GM10266 (cell line): ENCODE measurements around the gene TENM3.

Source experiments
- DNase-seq: peaks from one replicate; pipeline ENCODE4 v3.0.0; 2012; ENCODE audit errors: extremely low spot score
- TF ChIP-seq, protein P1 (sequence below): IDR thresholded peaks from 2 replicates; pipeline ENCODE4 v1.5.1; 2012; ENCODE audit warnings: mild to moderate bottlenecking, low read depth; ENCODE audit not compliant: control insufficient read depth, insufficient read depth; ENCODE audit errors: missing control alignments

The TENM3 gene

DNA sequence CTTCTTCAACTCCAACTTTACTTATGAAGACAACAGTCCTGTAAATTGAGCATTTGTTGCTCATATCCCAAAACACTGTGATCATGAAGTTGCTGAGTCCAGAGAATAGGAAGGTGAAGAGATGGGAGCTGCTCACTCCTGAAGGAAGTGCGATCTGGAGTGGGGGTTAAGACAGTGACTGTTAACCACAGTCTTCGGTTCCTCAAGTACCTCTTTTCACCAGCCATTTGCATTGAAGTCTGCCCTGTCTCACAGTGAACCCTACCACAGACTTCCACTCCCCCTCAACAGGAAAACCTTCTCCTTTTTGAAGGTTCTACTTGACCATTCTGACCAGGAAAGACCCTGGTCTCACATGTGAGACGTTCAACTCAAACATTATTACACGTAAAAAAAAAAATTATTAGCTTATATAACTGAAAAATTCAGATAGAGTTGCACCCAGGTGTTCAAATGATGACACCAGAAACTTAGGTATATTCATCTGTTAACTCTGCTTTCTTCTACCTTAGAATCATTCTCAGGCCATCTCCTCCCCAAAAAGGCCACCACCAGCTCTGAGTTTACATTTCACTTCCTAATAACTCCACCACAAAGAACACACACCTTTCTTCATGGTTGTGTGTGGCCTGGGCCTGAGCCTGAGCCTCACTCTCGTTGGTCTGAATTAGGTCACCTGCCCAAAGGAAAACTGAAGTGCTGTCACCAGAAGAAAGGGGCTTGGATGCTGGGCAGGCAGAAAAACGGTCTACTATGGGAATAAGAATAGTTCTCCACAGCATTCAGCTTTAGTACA is 474.8 kb downstream of the TENM3 start:
- TF ChIP-seq, protein P1, sequence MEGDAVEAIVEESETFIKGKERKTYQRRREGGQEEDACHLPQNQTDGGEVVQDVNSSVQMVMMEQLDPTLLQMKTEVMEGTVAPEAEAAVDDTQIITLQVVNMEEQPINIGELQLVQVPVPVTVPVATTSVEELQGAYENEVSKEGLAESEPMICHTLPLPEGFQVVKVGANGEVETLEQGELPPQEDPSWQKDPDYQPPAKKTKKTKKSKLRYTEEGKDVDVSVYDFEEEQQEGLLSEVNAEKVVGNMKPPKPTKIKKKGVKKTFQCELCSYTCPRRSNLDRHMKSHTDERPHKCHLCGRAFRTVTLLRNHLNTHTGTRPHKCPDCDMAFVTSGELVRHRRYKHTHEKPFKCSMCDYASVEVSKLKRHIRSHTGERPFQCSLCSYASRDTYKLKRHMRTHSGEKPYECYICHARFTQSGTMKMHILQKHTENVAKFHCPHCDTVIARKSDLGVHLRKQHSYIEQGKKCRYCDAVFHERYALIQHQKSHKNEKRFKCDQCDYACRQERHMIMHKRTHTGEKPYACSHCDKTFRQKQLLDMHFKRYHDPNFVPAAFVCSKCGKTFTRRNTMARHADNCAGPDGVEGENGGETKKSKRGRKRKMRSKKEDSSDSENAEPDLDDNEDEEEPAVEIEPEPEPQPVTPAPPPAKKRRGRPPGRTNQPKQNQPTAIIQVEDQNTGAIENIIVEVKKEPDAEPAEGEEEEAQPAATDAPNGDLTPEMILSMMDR: no peak
- DNase-seq: no peak

DNA sequence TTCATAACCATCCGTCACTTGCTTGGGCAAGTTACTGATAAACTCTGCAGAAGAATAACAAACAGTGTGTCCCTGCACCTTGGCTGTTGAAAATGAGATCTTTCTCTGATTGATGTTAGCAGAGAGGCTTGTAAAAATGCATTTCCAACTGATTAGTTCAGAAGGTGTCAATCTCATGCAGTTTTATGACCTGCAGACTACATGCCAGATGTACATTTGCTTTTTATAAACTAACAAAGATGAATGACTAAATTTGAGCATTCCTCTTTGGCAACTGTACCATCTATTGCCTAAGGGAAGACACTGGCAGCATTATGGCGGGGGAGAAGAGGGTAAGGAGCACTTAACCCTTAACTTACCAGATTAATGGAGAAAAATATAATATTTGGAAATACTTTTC is 481.2 kb downstream of the TENM3 start:
- DNase-seq: no peak
- TF ChIP-seq, protein P1: no peak

DNA sequence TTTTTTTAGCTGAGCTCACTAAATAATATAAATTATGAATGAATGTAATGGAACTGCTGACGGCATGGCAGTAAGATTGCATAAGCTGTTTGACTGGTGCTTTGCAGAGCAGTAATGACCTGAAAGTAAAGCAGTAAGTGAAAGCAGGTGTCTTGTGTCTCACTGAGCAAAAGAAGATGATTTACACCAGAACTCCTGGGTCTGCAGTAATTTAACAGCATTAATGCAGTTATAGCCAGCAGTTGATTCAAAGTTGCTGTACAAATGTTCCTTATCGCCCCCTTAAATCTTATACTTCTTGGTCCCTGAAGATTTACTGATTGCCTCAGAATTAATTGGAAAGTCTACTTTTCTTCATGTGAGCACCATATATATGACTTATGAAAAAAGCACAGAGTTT is 486.3 kb downstream of the TENM3 start:
- DNase-seq: no peak
- TF ChIP-seq, protein P1: no peak

DNA sequence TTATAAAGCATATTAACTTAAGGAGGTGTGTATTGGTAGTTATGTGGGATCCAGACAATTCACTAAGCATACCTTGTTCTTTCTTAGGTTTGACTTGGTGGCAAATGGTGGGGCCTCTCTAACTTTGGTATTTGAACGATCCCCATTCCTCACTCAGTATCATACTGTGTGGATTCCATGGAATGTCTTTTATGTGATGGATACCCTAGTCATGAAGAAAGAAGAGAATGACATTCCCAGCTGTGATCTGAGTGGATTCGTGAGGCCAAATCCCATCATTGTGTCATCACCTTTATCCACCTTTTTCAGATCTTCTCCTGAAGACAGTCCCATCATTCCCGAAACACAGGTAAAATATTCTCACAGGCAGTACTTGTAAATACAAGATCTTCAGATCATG is 487.6 kb downstream of the TENM3 start:
- TF ChIP-seq, protein P1: no peak
- DNase-seq: no peak

DNA sequence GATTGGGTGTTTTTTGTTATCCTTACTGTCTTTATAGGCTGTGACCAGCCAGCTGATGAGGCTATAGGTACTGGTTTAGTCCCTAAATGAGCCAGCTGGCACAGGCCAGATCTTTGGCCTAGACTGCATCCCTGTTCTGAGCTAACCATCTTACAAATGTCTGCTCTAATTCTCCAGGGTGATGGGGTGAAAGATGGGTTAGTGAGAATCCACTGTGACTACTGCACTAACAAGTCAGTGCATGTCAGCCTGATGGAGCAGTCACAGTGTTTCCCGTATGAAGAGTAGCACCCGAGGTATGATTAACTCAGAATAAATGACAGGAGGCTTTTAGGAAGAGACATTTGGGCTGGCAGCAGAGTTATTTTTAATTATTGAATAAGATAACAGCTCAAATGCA is 493.0 kb downstream of the TENM3 start:
- no peak for DNase-seq
- TF ChIP-seq, protein P1: no peak

DNA sequence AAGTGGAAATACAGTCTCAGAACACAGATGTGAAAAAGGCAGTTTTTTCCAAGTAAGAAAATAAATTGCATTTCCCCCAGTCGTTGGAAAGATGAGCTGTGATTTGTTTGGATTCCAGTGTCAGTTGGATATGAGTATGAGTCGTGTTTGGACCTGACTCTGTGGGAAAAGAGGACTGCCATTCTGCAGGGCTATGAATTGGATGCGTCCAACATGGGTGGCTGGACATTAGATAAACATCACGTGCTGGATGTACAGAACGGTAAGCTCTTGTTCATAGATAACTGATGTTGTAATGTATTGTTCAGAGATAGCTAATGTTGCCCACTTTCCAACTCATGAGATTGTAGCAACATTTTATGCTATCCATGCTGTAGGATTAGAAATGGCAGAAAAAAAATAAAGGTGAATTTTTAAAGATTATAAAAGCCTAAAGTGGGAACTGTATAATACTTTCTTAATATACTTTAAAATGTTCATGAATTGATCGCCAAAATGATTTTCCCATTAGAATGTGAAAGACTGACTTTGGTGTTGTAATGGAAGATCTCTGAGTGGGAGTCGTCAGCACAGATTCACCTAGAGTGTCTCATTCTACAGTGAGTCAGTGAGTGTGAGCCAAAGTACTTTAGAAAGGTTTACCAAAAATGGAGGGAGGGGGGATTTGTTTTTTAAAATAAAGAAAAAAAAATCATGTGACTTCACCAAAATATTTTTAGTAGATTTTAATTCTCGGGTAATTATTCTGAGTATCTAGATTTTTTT is 495.3 kb downstream of the TENM3 start:
- TF ChIP-seq, protein P1: no peak
- DNase-seq: no peak

DNA sequence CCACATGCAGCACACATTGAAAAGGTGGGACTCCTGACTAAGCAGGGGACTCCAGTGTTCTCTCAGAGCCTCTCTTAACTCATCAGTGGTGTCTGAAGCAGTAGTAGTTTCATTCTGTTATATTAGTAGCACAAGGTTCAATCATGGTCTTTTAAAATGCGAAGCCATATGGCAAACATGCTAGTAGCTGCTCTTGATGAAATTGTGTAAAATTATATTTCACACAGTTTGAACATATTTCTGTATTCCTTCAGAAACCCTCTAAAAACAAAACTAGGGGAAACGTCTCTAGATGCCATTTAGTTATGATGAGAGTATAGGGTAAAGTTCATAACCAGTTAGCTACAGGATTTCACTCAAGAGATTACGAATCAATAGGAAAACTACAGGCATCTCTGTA is 497.1 kb downstream of the TENM3 start:
- TF ChIP-seq, protein P1: no peak
- DNase-seq: no peak
